Skeletal muscle satellite cell (primary cell): ENCODE results near the gene MRRF.
"Not testable (repeated sequence)": the region's sequence is repeated elsewhere in the genome, so short reads cannot be mapped to it uniquely, and the experiment has no call there.

Source experiments
- H3K27me3 ChIP-seq: 2 replicates; pipeline ENCODE4 v1.7.0; 2013; ENCODE audit warnings: low read length; ENCODE audit not compliant: control insufficient read depth, insufficient read depth
- H3K36me3 ChIP-seq: 2 replicates; pipeline ENCODE4 v1.7.0; 2013; ENCODE audit warnings: mild to moderate bottlenecking, control low read depth, low read length; ENCODE audit not compliant: insufficient read depth
- H3K4me1 ChIP-seq: 2 replicates; pipeline ENCODE4 v1.7.0; 2013; ENCODE audit warnings: low read length; ENCODE audit not compliant: control insufficient read depth, insufficient read depth
- H3K4me2 ChIP-seq: 2 replicates; pipeline ENCODE4 v1.7.0; 2013; ENCODE audit warnings: mild to moderate bottlenecking, low read length
- H3K4me3 ChIP-seq: 2 replicates; pipeline ENCODE4 v1.7.0; 2013; ENCODE audit warnings: low read length
- H3K9ac ChIP-seq: 2 replicates; pipeline ENCODE4 v1.7.0; 2013; ENCODE audit warnings: mild to moderate bottlenecking, low read depth, low read length, moderate library complexity
- H3K9me3 ChIP-seq: replicated peaks from 2 replicates; pipeline ENCODE4 v1.7.0; 2013; ENCODE audit warnings: mild to moderate bottlenecking, control low read depth, low read length

The MRRF gene

GRCh38 chr9:122324665-122325064, 60.0 kb downstream of the MRRF start:
- H3K4me2 ChIP-seq, H3K9me3 ChIP-seq, H3K4me1 ChIP-seq, H3K27me3 ChIP-seq, H3K4me3 ChIP-seq, H3K9ac ChIP-seq: not testable (repeated sequence)
- H3K36me3 ChIP-seq: peaks cover 36% of the 10 kb centered on the region

GRCh38 chr9:122325124-122325523, 60.4 kb downstream of the MRRF start:
- no peaks in the 10 kb centered on the region for H3K9me3 ChIP-seq
- no peaks in the 10 kb centered on the region for H3K27me3 ChIP-seq
- H3K4me1 ChIP-seq: no peaks in the 10 kb centered on the region
- no peak overlapping the region for H3K4me2 ChIP-seq
- H3K36me3 ChIP-seq: peaks cover 40% of the 10 kb centered on the region
- H3K4me3 ChIP-seq: no peak overlapping the region
- no peak overlapping the region for H3K9ac ChIP-seq

- no peak overlapping the region for H3K9ac ChIP-seq
- no peaks in the 10 kb centered on the region for H3K4me1 ChIP-seq
- no peaks in the 10 kb centered on the region for H3K27me3 ChIP-seq
- no peak overlapping the region for H3K4me3 ChIP-seq
- no peaks in the 10 kb centered on the region for H3K9me3 ChIP-seq
- no peak overlapping the region for H3K4me2 ChIP-seq
- peaks cover 41% of the 10 kb centered on the region for H3K36me3 ChIP-seq
Observed at GRCh38 chr9:122327175-122327574, 62.5 kb downstream of the MRRF start.

- H3K27me3 ChIP-seq: no peaks in the 10 kb centered on the region
- H3K4me3 ChIP-seq: no peak overlapping the region
- H3K9me3 ChIP-seq: no peaks in the 10 kb centered on the region
- no peak overlapping the region for H3K9ac ChIP-seq
- H3K36me3 ChIP-seq: peaks cover 22% of the 10 kb centered on the region
- H3K4me1 ChIP-seq: no peaks in the 10 kb centered on the region
- H3K4me2 ChIP-seq: no peak overlapping the region
Observed at GRCh38 chr9:122329597-122329996, 64.9 kb downstream of the MRRF start.

GRCh38 chr9:122330466-122330865, 65.8 kb downstream of the MRRF start:
- H3K4me1 ChIP-seq, H3K9ac ChIP-seq, H3K4me3 ChIP-seq, H3K27me3 ChIP-seq, H3K4me2 ChIP-seq, H3K9me3 ChIP-seq: not testable (repeated sequence)
- peaks cover 21% of the 10 kb centered on the region for H3K36me3 ChIP-seq

- H3K4me3 ChIP-seq: no peak overlapping the region
- H3K9ac ChIP-seq: no peak overlapping the region
- H3K9me3 ChIP-seq: no peaks in the 10 kb centered on the region
- H3K4me2 ChIP-seq: no peak overlapping the region
- H3K4me1 ChIP-seq: no peaks in the 10 kb centered on the region
- H3K27me3 ChIP-seq: no peaks in the 10 kb centered on the region
- H3K36me3 ChIP-seq: peaks cover 17% of the 10 kb centered on the region
Observed at GRCh38 chr9:122331523-122331927, 66.8 kb downstream of the MRRF start.

- no peak overlapping the region for H3K9ac ChIP-seq
- peaks cover 12% of the 10 kb centered on the region for H3K36me3 ChIP-seq
Observed at GRCh38 chr9:122332083-122332482, 67.4 kb downstream of the MRRF start.

GRCh38 chr9:122332644-122333043, 68.0 kb downstream of the MRRF start:
- H3K9ac ChIP-seq: no peak overlapping the region
- H3K4me2 ChIP-seq: no peak overlapping the region
- no peaks in the 10 kb centered on the region for H3K4me1 ChIP-seq
- no peaks in the 10 kb centered on the region for H3K9me3 ChIP-seq
- H3K27me3 ChIP-seq: peaks cover 9% of the 10 kb centered on the region
- peaks cover 9% of the 10 kb centered on the region for H3K36me3 ChIP-seq
- H3K4me3 ChIP-seq: no peak overlapping the region

More at GRCh38 chr9:122332083-122332482, 67.4 kb downstream of the MRRF start:
- Histone ChIP-seq H3K9me3 (no peaks in the 10 kb centered on the region), H3K4me2 (no peak overlapping the region), H3K27me3 (peaks cover 4% of the 10 kb centered on the region), H3K4me1 (no peaks in the 10 kb centered on the region), H3K4me3 (no peak overlapping the region)

- H3K36me3 ChIP-seq: peaks cover 9% of the 10 kb centered on the region
- no peak overlapping the region for H3K4me3 ChIP-seq
- no peak overlapping the region for H3K9ac ChIP-seq
- no peak overlapping the region for H3K4me2 ChIP-seq
- no peaks in the 10 kb centered on the region for H3K9me3 ChIP-seq
- no peaks in the 10 kb centered on the region for H3K4me1 ChIP-seq
- H3K27me3 ChIP-seq: peaks cover 14% of the 10 kb centered on the region
Observed at GRCh38 chr9:122333169-122333808, 68.6 kb downstream of the MRRF start.

- no peak overlapping the region for H3K9ac ChIP-seq
- peaks cover 2% of the 10 kb centered on the region for H3K36me3 ChIP-seq
- H3K4me2 ChIP-seq: no peak overlapping the region
- H3K27me3 ChIP-seq: peaks cover 14% of the 10 kb centered on the region
- no peaks in the 10 kb centered on the region for H3K4me1 ChIP-seq
- H3K9me3 ChIP-seq: no peaks in the 10 kb centered on the region
- H3K4me3 ChIP-seq: no peak overlapping the region
Observed at GRCh38 chr9:122334916-122335315, 70.2 kb downstream of the MRRF start.

- Histone ChIP-seq H3K9me3 (no peaks in the 10 kb centered on the region), H3K27me3 (peaks cover 14% of the 10 kb centered on the region), H3K36me3 (no peaks in the 10 kb centered on the region), H3K4me1 (no peaks in the 10 kb centered on the region), H3K4me2 (no peak overlapping the region), H3K9ac (no peak overlapping the region), H3K4me3 (no peak overlapping the region)
Observed at GRCh38 chr9:122336189-122336588, 71.5 kb downstream of the MRRF start.

- no peak overlapping the region for H3K4me3 ChIP-seq
- no peaks in the 10 kb centered on the region for H3K36me3 ChIP-seq
- peaks cover 14% of the 10 kb centered on the region for H3K27me3 ChIP-seq
- H3K9ac ChIP-seq: no peak overlapping the region
- H3K9me3 ChIP-seq: no peaks in the 10 kb centered on the region
- no peaks in the 10 kb centered on the region for H3K4me1 ChIP-seq
- H3K4me2 ChIP-seq: no peak overlapping the region
Observed at GRCh38 chr9:122336866-122337555, 72.3 kb downstream of the MRRF start.
